GM19043 (cell line): ENCODE data around the gene NDFIP2.
"Not testable (repeated sequence)": the region's sequence is repeated elsewhere in the genome, so short reads cannot be mapped to it uniquely, and the experiment has no call there.

Source experiments
- ATAC-seq: cut with Tn5 transposase; IDR thresholded peaks from one replicate; pipeline ENCODE4 v1.9.1; 2021; ENCODE audit warnings: low read depth; ENCODE audit not compliant: unreplicated experiment

NDFIP2 gene

GRCh38 chr13:79530270-79530669 lies 49.3 kb downstream of the NDFIP2 start:
- ATAC-seq, result no peak

GRCh38 chr13:79531542-79532254 lies 50.7 kb downstream of the NDFIP2 start:
- no peak for ATAC-seq

- ATAC-seq, result no peak
Measured at GRCh38 chr13:79532576-79532975, 51.6 kb downstream of the NDFIP2 start.

GRCh38 chr13:79533781-79534400 lies 52.9 kb downstream of the NDFIP2 start:
- no peak for ATAC-seq

- no peak for ATAC-seq
Measured at GRCh38 chr13:79534596-79534995, 53.6 kb downstream of the NDFIP2 start.

- no peak for ATAC-seq
Measured at GRCh38 chr13:79538757-79539156, 57.8 kb downstream of the NDFIP2 start.

- no peak for ATAC-seq
Measured at GRCh38 chr13:79540504-79540903, 59.5 kb downstream of the NDFIP2 start.

GRCh38 chr13:79541426-79542049 lies 60.6 kb downstream of the NDFIP2 start:
- ATAC-seq, result peak; percentile 52

- ATAC-seq, result no peak
Measured at GRCh38 chr13:79543883-79544282, 62.9 kb downstream of the NDFIP2 start.

- ATAC-seq, result no peak
Measured at GRCh38 chr13:79547211-79548195, 66.5 kb downstream of the NDFIP2 start.

- ATAC-seq, result no peak
Measured at GRCh38 chr13:79548902-79549301, 67.9 kb downstream of the NDFIP2 start.

GRCh38 chr13:79549355-79550106 lies 68.6 kb downstream of the NDFIP2 start:
- ATAC-seq, result no peak

GRCh38 chr13:79557666-79558065 lies 76.7 kb downstream of the NDFIP2 start:
- no peak for ATAC-seq

GRCh38 chr13:79560954-79561353 lies 80.0 kb downstream of the NDFIP2 start:
- ATAC-seq, result no peak

GRCh38 chr13:79562557-79562956 lies 81.6 kb downstream of the NDFIP2 start:
- ATAC-seq, result no peak

GRCh38 chr13:79566118-79566517 lies 85.2 kb downstream of the NDFIP2 start:
- no peak for ATAC-seq

GRCh38 chr13:79571147-79571546 lies 90.2 kb downstream of the NDFIP2 start:
- ATAC-seq, result no peak

GRCh38 chr13:79573892-79574291 lies 92.9 kb downstream of the NDFIP2 start:
- not testable (repeated sequence) for ATAC-seq

GRCh38 chr13:79581870-79582315 lies 100.9 kb downstream of the NDFIP2 start:
- ATAC-seq, result no peak

- ATAC-seq, result no peak
Measured at GRCh38 chr13:79582896-79583295, 101.9 kb downstream of the NDFIP2 start.
